T1000 (cell line): Measurements from ENCODE around the gene LTA4H.

ENCODE experiments used
- DNase-seq: peaks from one replicate; lab custom pipeline; 2025; ENCODE audit warnings: mixed read lengths; lab: John Stamatoyannopoulos, UW

The LTA4H gene

DNA sequence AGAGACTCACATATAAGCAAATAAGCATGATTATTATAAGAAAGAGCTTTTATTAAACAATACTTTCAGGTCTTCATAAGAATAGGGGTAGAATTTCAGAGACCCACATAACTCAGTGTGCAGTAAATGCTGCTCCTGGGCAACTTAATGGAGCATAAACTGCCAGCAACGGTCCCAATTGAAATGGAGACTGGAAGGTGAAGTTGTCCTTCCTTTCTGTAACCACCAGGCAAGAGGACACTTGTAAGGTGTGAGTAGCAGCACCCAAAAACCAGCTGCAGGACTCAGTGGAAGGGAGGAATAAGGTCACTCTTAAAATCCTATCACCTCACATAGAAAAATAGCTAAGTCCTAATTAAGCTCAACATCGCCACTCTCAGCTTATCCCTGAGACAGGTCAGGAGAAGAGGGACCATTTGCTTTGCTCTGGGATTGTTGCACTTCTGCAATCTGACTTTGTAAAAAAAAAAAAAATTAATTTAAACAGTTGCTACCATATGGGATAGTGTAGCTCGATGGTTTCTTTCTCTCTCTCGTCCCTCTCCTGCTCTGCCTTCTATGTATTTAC is 22.7 kb upstream of the LTA4H start:
- DNase-seq, result no peak

DNA sequence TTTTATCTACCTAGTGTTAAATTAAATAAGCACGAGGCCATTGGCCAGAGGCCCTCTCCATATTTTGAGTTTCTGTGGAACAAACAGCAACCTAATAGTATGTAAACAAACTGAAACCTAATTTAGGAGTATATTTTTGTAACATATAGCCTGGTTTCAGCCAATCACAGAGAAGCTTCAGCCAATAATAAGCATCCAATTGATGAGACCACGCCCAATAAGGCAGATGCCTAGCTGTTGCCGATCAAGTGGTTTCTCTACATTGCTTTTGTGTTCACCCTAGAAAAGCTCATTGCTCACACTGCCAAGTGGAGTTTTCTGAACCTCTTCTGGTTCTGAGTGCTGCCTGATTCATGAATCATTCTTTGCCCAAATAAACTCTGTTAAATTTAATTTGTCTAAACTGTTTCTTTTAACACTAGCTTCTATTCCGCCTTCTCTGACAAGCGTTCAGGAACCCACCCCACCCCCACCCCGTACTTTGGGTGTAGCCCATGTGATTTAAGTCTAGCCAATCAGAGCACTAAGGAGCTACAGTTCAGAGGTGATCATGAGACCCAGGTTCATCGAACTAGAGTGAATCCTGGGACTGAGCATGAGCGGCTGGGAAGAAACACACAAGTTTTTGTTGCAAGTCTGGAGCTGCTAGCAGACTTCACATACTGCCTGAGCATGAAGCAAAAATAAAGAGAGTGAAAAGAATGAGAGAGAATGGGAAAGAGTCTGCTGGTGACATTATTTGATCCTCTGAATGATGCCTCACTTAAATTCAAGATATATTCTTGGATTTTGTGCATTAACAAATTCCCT is 21.5 kb upstream of the LTA4H start:
- DNase-seq, result no peak

- DNase-seq, result no peak
Measured at GRCh38 chr12:96054244-96054610, 18.8 kb upstream of the LTA4H start.

DNA sequence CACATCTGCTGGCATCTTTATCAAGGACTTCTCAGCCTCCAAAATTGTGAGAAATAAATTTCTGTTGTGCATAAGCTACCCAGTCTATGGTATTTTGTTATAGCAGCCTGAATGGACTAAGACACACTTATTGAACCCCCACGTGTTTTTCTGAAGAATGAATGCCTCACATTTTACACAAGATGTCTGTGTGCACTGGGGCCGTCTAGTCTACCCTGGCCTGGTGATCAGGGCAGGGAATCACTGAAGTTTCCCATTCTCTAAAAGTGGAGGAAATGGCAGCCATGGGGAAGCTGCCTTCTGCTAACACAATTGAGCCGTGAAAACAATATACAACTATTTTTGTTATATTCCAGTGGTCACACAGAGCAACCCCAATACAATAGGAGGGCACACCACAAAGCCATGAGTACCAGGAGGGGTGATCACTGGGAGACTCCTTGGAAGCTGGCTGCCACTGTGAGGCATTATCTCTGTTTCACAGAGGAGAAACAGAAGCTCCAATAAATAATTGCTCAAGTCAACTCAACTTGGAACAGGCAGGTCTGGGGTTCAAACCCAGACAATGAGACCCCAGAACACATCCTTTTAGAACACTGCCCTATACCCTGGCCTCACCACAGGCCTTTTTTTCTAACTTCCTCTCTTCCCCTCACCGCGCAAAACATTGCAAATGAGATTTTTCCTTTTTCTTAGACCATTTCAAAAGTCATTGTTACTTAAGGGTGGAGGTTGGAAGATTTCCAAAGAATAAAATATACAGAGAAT is 18.3 kb upstream of the LTA4H start:
- DNase-seq, result no peak

DNA sequence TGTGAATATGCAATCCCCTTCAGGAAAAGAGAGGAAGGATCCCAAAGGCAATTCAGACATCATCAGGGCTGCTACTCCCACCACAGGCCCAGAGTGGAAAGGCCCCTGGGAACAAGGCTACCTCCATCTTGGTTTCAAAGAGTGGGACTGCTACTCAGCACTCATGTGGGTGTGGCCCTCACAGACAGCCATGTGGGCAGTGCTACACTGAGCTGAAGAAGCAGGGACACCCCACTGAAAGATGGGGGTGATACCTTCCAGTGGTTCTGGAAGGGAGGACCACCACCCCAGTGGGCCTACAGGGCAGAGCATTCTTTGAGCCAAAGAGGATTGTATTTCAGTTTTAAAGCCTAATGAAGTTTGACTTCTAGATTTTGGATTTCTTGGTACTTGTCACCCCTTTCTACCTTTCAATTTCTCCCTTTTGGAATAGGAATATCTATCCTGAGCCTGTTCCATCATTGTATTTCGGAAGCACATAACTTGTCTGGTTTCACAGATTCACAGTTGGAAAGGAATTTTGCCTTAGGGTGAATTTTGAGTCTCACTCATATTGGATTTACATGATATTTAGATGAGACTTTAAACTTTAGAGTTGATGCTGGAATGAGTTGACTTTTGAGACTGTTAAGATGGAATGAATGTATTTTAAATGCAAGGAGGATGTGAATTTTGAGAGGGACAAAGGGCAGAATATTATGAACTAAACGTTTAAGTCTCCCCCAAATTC is 16.5 kb upstream of the LTA4H start:
- DNase-seq, result no peak

GRCh38 chr12:96050139-96050538 is 14.8 kb upstream of the LTA4H start:
- no peak for DNase-seq

GRCh38 chr12:96049101-96049500 is 13.7 kb upstream of the LTA4H start:
- DNase-seq, result no peak

- no peak for DNase-seq
Measured at GRCh38 chr12:96048393-96048969, 13.1 kb upstream of the LTA4H start.

GRCh38 chr12:96047229-96048211 is 12.1 kb upstream of the LTA4H start:
- no peak for DNase-seq

DNA sequence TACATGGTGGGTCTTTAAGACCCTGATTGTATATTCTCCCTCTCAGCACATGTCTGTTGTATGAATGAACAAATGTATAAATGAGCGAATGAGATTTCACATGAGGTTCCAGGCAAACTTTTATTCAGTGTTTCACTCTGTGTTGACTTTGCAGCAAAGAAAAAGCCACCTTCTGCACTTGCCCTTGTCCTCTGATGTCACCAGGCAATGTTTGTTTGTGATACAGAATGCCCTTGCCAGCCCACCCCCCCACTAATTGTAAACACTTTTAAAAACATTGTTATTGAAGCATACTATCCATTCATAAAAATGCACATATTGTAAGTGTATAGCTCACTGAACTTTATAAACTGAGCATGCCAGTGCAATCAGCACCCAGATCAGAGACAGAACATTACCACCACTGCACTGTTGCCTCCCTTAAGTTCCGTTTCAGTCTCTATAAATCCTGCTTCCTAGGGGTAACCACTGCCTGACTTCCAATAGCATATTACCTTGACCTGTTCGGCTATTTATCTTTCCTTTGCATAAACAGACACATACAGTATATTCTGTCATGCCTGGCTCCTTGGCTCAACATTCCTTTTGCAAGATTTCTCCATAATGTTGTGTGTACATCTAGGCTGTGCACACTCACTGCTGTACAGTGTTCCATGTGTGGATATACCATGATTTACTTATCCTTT is 11.3 kb upstream of the LTA4H start:
- DNase-seq, result no peak

- no peak for DNase-seq
Measured at GRCh38 chr12:96045566-96045965, 10.2 kb upstream of the LTA4H start.

GRCh38 chr12:96044943-96045290 is 9.5 kb upstream of the LTA4H start:
- no peak for DNase-seq

GRCh38 chr12:96044017-96044942 is 8.9 kb upstream of the LTA4H start:
- no peak for DNase-seq

DNA sequence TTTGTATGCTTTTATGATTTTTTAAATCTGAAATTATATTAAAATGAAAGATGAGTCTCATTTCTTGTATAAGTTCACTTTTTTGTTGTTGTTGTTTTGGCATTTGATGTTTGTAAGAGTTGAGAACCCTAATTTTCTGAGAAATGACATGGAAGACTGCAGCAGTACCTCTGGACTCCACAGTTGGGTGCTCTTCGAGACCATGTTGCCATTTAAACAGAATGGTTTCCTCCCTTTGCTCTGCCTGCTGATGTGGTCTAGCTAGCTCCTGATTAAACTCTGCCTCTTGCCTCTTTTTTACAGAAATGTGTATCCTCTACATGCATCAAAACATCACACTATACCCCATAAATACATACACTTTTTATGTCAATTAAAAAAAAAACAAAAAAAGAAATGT is 5.8 kb upstream of the LTA4H start:
- no peak for DNase-seq

DNA sequence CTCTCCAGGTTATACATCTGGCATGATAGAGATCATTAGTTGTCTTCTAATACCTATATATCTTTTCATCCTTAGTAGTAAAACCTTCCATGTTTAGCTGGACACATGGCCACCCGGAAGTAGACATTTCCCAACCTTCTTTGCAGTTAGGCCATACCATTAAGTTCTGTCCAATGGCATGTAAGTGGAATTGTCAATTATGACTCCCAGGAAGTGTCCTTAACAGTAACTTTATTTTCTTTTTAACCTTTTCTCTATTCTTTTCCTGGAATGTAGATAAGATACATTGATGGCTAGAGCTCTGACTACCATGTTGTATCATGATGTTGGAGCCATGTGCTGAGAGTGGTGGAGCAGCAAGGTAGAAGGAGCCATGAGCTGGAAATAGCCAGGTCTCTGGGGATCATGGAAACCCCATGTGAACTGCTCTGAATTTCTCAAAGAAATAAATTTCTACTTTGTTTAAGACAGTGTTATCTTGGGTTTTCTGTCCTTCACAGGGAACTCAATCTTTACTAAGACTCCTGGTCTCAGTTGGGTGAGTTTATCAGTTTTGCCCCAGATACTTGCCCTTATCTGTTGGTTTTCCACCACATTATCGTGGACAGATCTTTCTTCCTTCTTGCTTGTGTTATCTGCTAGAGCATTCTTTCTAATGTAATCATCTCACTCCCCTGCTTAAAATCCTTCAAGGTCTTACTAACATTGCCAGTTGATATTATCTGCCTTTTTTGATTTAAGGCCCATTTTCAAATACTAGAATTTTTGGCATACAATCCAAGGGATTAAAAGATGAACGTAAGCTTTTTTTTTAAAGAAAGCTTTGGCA is 5.1 kb upstream of the LTA4H start:
- no peak for DNase-seq

- DNase-seq, result no peak
Measured at GRCh38 chr12:96039516-96039915, 4.1 kb upstream of the LTA4H start.

GRCh38 chr12:96036765-96037455 is 1.5 kb upstream of the LTA4H start:
- DNase-seq, result no peak
